H1 (cell line): ENCODE results near the gene ANGEL2.
A peak's percentile ranks its signal among the peaks of the same experiment; 100 is the strongest.

Experiments used
- ASH2L ChIP-seq: fragments of 200-600, 300-600 bp; sonication (generic); IDR thresholded peaks from one replicate; pipeline ENCODE4 v1.7.1; 2017; ENCODE audit warnings: low read length
- BCL11A ChIP-seq, 2 experiments: IDR thresholded peaks; one replicate each; pipeline ENCODE4 v1.6.1; 2011; ENCODE audit warnings: low read depth in 2 of 2, low read length in 2 of 2, mild to moderate bottlenecking in 2 of 2
- CBX5 ChIP-seq: fragments of 300-800, 300-1000 bp; sonication (generic); IDR thresholded peaks from 2 replicates; pipeline ENCODE4 v1.7.1; 2016; ENCODE audit warnings: antibody characterized with exemption, low read length, low read depth
- CTCF ChIP-seq, 3 experiments: IDR thresholded peaks; 1 replicate in 2 of 3; 2 replicates in 1 of 3; pipeline versions ENCODE4 v1.5.1 to v1.6.1; 2011; ENCODE audit warnings: low read length in 3 of 3, mild to moderate bottlenecking in 3 of 3, inconsistent platforms in 2 of 3, low read depth in 1 of 3, moderate library complexity in 1 of 3; ENCODE audit not compliant: insufficient read depth in 1 of 3; ENCODE audit errors: control extremely low read depth in 1 of 3
- EP300 ChIP-seq, 2 experiments: IDR thresholded peaks; 1 replicate in 1 of 2; 2 replicates in 1 of 2; pipeline ENCODE4 v1.6.1; 2011 to 2012; ENCODE audit warnings: low read depth in 2 of 2, low read length in 2 of 2, mild to moderate bottlenecking in 2 of 2, borderline replicate concordance in 1 of 2, inconsistent platforms in 1 of 2, moderate library complexity in 1 of 2
- GABPA ChIP-seq: IDR thresholded peaks from 2 replicates; pipeline ENCODE4 v1.6.1; 2011; ENCODE audit warnings: mild to moderate bottlenecking, low read length, moderate library complexity, borderline replicate concordance; ENCODE audit not compliant: insufficient read depth
- JUN ChIP-seq: IDR thresholded peaks from 2 replicates; pipeline ENCODE4 v1.6.1; 2011; ENCODE audit warnings: low read depth, mild to moderate bottlenecking, improper control_type of control experiment, low read length
- KDM5A ChIP-seq: fragments of 200-600 bp; IDR thresholded peaks from 2 replicates; pipeline ENCODE4 v1.7.1; 2012; ENCODE audit warnings: mild to moderate bottlenecking, low read length, inconsistent platforms, mixed read lengths
- POLR2A ChIP-seq, 2 experiments: IDR thresholded peaks; 1 replicate in 1 of 2; 2 replicates in 1 of 2; pipeline ENCODE4 v1.6.1; 2011; ENCODE audit warnings: low read depth in 2 of 2, low read length in 2 of 2, mild to moderate bottlenecking in 2 of 2; ENCODE audit errors: control extremely low read depth in 1 of 2
- SAP30 ChIP-seq: fragments of 300-600 bp; sonication (generic); IDR thresholded peaks from 2 replicates; pipeline ENCODE4 v1.7.1; 2012; ENCODE audit warnings: low read length, moderate library complexity, mild to moderate bottlenecking, inconsistent platforms; ENCODE audit not compliant: insufficient read depth, insufficient replicate concordance
- TBP ChIP-seq: IDR thresholded peaks from 2 replicates; pipeline ENCODE4 v1.6.1; 2011; ENCODE audit warnings: low read depth, low read length, improper control_type of control experiment

GRCh38 chr1:212981025-212981495 is 34.6 kb downstream of the ANGEL2 start:
- TF ChIP-seq TBP (no peak), BCL11A (IDR thresholded peaks at IDR 0.05; ENCODE audit: low read depth in 2 of 2, low read length in 2 of 2) (no peak), KDM5A (no peak), GABPA (no peak), POLR2A (IDR thresholded peaks at IDR 0.05; ENCODE audit: control extremely low read depth in 1 of 2, low read depth in 2 of 2, low read length in 2 of 2) (peak in 1 of 2 experiments; percentile 75; a peak in 2 of 3 replicates), CBX5 (no peak), CTCF (IDR thresholded peaks at IDR 0.05; ENCODE audit: control extremely low read depth in 1 of 3, insufficient read depth in 1 of 3, low read depth in 1 of 3, low read length in 3 of 3) (no peak), JUN (no peak), SAP30 (no peak), ASH2L (no peak), EP300 (IDR thresholded peaks at IDR 0.05; ENCODE audit: borderline replicate concordance in 1 of 2, low read depth in 2 of 2, low read length in 2 of 2) (no peak)
